HG02885 (cell line): Measurements from ENCODE around the gene GTF3C1.

Source experiments
- ATAC-seq: cut with Tn5 transposase; IDR thresholded peaks from one replicate; pipeline ENCODE4 v1.9.1; 2021; ENCODE audit warnings: mild to moderate bottlenecking; ENCODE audit not compliant: unreplicated experiment, poor library complexity

The GTF3C1 gene

GRCh38 chr16:27520982-27521673 lies 28.6 kb downstream of the GTF3C1 start:
- ATAC-seq, result no peak

- no peak for ATAC-seq
Measured at GRCh38 chr16:27518226-27518625, 31.5 kb downstream of the GTF3C1 start.

DNA sequence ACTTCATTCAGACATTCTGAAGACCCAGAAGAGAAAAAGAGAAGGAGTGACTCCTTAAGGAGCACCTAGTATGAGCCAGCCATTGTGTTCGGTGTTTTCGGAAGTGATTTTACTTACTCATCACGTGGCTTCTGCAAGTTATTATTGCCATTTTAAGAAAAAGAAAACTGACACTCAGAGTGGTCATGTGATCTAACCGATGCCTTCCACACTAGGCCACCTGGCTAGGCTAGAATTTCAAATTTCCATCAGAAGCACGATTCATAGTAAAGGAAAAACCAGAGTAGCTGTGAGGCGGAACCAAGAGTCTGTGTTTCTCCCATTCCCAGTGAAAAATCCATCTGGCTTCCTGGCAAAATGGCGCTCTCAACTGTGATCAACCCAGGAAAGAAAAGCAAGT lies 32.0 kb downstream of the GTF3C1 start:
- ATAC-seq, result no peak

DNA sequence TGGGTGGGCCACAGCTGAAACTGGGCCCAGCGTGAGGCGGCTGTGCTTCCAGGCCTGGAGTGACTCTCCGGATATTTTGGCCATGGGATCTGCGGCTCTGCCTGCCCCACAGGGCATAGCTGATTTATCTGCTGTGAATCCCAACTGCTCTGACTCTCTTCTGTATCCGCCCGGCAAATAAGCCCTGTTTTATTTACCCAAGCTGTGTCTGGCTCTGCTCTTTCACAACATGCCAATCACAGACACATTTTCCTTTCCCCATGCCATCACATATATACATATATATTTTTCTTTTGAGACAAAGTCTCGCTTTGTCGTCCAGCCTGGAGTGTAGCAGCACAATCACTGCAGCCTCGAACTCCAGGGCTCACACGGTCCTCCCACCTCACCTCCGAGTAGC lies 33.3 kb downstream of the GTF3C1 start:
- no peak for ATAC-seq

GRCh38 chr16:27515874-27516353 lies 33.8 kb downstream of the GTF3C1 start:
- peak; percentile 50 for ATAC-seq

DNA sequence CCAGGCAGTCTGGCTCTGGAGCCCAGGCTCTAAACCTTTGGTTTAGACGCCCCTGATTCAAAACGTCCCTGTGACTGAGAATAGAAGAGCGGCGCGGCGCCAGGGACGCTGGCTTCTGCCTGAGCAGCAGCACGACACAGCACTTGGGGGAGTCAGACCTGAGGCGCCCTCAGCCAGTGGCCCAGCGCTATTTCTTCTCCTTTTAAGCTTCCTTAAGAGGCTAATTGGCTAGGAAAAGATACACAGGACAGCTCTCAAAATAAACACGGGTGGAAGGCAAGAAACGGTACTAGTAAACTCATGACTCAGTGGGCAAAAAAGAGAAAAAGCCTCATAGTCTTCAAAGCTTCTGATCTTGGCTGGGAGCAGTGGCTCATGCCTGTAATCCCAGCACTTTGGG lies 34.9 kb downstream of the GTF3C1 start:
- ATAC-seq, result no peak

GRCh38 chr16:27511657-27512448 lies 37.9 kb downstream of the GTF3C1 start:
- no peak for ATAC-seq

DNA sequence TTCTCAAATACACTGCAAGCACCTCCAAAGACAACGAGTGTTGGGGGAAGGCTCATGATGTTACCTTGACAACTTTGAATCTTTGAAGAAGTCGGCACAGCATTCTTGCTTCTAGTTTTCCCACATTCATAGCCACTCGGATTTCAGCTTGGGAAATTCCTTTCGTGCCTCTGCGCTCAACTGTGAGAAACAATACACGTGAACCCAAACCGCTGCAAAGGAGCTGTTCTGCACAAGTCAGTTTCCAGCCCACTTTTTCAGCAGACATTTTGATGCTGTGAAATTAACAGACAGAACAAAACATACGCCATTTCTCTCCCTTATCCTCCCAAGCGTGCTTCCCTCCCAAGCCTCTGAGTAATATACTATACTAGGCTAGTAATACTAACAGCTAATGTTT lies 41.2 kb downstream of the GTF3C1 start:
- no peak for ATAC-seq

DNA sequence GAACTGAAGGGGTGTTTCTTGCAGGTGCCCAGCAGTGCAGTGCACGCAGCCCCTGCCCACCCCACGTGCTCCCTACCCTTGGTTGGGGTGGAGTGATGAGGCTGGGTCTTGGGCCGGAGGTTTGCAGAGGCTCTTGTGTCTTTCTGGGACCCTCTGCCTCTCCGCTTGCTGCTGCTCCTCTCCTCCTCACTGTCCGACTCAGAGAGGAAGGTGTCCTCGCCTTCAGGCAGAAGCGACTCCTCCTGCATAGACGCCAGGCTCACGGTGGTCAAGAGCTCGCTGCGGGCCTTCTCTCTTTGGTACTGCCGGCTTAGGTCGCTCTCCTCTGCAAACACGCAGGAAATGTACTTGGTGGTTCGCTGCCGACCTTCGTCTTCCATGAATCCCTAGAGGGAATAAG lies 42.9 kb downstream of the GTF3C1 start:
- no peak for ATAC-seq

DNA sequence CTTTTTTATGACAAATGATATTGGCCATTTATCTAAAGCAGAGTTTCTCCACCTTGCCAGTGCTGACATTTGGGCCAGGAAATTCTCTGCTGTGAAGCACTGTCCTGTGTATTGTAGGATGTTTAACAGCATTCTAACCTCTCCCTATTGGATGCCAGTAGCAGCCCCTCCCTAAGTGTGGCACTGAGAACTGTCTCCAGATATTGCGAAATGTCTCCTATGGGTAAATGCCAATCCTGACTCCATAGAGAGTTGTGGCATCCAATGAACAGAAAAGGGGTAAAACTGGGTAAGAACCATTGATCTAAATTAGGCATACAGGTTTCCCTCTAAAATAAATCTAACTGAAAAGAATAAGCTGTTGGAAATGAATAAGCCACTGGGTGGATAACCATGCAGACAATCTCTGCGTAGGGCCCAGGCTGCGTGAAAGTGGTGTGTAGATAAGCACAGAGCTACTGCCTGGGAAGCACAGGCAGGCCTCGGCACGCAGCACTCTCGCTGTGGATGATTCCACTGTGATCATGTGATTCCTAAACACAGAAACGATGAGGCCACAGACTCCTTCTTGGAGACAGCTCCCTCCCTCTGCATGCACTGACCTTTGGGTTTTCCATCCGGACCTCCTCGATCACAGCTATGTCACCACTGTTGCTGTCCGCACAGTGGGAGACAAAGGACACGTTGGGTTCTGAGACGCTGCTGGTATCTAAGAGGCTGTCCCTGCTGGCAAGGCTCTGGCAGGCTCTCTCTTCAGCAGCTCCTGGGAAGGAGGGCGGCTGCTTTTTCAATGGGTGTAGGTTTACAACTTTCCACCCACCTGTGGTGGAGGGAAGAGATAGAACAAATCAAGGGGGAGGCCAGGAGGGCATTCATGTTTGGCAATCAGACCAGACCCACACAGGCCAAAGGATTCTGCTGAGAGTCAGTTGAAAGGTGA lies 44.1 kb downstream of the GTF3C1 start:
- no peak for ATAC-seq

DNA sequence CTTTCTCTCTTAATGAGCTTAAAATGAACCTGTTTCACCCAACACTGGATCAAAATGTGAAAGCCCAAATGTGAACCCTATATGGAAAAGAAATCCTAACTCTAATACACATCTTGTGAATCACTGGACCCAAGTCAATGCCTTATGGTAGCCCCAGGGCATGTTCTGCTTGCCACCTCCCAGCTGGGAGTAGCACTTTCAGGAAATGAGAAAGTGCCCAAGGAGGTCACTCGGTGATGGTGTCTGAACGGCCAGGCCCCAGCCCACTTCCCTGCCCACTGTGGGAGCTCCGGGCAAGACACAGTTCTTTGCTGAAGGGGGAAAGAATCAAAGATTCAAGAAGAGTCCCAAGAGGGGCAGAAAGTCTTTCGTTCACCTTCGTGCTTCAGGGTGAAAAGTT lies 46.1 kb downstream of the GTF3C1 start:
- no peak for ATAC-seq

DNA sequence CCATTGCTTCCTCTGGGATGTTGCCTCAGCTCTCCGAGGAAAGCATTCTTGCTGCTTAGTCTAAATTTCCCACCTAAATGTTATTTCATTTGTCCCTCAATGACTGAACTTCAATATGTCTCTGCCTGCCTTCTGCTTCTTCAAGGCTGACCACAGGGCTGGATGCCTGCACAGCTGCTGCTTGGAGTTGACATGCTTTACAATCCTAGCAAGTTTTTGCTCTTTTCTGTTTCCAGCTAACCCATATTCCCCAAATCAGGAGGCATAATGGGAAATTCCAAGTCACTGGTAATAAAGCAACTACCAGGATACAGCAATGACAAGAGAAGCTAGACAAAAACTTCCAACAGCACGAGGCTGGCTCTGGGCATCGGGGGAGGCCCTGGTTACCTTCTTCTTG lies 48.9 kb downstream of the GTF3C1 start:
- ATAC-seq, result no peak

DNA sequence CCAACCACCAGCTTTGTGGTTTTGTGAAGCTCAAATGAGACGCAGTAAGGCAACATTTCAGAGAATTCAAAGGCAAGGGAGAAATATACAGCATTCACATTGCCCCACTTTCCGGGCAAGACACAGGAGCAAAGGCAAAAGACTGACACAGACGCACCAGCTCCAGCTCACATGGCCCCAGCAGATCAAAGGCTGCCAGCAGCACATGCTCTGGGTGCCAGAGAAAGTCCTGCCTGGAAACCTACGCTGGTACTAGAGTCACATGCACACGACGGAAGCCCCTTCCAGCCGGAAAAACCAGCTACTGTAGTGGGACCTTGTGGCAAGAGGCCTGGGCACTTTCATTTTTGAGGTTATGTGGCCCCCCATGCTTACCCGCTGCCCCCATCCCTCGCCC lies 50.1 kb downstream of the GTF3C1 start:
- ATAC-seq, result no peak

GRCh38 chr16:27498916-27499658 lies 50.6 kb downstream of the GTF3C1 start:
- no peak for ATAC-seq

DNA sequence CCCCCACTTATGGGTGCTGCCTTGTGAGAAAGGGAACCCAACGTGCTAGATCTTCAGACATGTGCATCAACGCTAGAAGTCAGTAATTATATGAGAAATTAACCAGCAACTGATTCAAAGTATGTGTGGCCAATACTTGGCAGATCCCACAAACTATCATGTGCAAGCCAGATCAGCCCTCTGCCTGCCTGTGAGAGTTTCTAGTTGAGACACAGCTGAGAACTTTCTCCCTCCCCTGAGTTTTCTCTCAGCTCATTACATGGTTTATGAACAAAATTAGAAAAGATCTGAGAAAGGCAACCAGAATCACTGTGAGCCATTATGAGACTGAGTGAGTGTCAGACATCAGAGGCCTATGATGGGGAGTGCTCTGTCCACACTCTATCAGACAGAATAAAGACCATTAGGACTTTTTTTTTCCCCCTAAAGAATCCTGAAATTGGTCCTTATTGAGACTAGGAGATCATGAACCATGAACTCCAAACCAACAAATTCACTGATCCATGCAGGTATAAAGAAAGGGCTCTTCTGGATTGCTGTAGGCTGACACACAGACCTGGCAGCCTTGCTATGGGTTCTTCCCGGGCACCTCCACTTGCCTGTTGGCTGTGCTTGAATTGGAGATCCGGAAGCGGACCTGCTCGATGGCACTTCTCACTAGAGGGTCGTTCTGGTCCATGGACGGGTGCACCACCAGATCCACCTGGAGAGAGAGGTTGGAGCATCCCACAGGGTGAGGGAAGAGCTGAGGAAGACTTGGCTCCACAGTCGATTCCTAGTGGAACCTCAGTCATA lies 51.5 kb downstream of the GTF3C1 start:
- ATAC-seq, result no peak

GRCh38 chr16:27495191-27495590 lies 54.5 kb downstream of the GTF3C1 start:
- ATAC-seq, result no peak

DNA sequence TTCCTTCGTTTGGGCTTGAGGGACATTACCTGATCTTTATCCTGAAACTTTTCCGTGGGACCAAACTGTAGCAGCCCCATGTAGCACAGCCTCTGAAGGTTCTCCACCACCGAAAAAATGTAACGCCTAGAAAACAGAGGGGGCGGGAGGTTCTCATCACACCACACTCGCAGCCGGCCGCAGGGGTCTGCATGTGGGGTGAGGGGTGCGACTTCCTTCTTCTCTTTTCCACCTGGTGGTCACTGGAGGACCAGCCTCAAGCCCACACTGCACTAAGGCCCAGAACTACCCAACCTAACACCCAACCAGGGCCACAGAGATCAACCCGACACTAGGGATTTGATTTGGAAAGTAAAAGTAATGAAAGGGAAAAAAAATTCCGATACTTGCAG lies 57.1 kb downstream of the GTF3C1 start:
- ATAC-seq, result no peak

DNA sequence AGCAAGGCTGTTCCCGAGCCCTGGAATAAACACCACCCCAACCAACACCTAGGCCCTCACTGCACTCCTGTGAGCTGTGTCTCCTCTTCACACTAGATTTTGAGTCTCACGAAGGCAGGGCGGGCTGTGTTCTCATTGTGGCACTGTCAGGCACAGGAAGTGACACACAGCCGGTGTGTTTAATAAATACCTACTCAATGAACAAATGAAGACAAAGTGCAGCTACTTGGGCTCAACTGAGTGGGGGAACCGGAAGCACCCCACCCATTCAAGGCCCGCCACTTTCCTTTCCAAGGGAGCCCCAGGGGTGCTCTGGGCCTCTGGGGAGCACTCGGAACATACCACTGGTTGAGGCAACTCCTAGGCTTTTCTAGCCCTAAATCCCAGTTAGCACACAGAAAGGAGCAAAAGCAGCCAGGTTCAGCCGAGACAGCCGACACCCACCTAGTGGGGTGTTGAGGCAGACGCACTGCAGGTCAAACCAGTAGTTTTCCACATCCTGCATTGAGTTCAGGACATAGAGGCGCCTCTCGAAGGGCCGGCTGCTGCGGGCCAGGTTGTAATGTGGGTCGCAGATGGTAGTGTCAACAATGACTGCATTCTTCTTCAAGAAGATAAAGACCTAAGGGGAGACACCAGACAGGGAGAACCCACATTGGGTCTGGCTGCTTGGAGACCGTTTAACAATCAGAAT lies 57.7 kb downstream of the GTF3C1 start:
- ATAC-seq, result no peak

- ATAC-seq, result no peak
Measured at GRCh38 chr16:27489906-27490305, 59.8 kb downstream of the GTF3C1 start.
